Gastrocnemius medialis (tissue), 4 donors: ENCODE measurements around the gene FOXJ1.

ENCODE experiments used
- POLR2A ChIP-seq, 2 donors: fragments of 450-650 bp; IDR thresholded peaks; one replicate each; pipeline ENCODE4 v1.6.1; 2017; ENCODE audit warnings: antibody characterized with exemption in 2 of 2, mild to moderate bottlenecking in 2 of 2, moderate library complexity in 2 of 2
- TF ChIP-seq, protein P1 (sequence below), 5 experiments: fragments of 450-650 bp in 3 of 5; fragments of 200-600 bp in 2 of 5; sonication (generic) in 2 of 5; IDR thresholded peaks in 4 of 5; conservative IDR thresholded peaks in 1 of 5; 1 replicate in 4 of 5; 2 replicates in 1 of 5; pipeline ENCODE4 v1.5.1; 2016 to 2019; ENCODE audit warnings: antibody characterized with exemption in 5 of 5, mild to moderate bottlenecking in 3 of 5, moderate library complexity in 3 of 5

DNA sequence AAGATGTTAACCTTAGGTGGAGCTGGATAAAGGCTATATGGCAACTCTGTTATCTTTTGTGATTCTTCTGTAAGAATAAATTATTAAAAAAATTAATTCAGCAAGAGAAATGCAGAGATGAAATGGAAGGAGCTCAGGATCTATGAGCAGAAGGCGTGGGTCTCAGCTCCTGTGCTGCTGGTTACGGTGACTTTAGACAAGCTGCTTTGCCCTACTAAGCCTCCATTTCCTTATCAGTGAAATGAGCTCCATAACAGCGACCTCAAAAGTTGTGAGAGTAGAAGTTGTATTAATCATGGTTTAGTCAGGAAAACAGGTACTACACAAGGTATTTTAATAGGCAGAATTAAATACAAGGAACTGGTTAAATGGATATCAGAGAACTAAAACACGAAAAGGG is 48.2 kb upstream of the FOXJ1 start:
- TF ChIP-seq, protein P1, sequence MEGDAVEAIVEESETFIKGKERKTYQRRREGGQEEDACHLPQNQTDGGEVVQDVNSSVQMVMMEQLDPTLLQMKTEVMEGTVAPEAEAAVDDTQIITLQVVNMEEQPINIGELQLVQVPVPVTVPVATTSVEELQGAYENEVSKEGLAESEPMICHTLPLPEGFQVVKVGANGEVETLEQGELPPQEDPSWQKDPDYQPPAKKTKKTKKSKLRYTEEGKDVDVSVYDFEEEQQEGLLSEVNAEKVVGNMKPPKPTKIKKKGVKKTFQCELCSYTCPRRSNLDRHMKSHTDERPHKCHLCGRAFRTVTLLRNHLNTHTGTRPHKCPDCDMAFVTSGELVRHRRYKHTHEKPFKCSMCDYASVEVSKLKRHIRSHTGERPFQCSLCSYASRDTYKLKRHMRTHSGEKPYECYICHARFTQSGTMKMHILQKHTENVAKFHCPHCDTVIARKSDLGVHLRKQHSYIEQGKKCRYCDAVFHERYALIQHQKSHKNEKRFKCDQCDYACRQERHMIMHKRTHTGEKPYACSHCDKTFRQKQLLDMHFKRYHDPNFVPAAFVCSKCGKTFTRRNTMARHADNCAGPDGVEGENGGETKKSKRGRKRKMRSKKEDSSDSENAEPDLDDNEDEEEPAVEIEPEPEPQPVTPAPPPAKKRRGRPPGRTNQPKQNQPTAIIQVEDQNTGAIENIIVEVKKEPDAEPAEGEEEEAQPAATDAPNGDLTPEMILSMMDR (IDR thresholded peaks at IDR 0.05 in 4 of 5, conservative IDR thresholded peaks at IDR 0.05 in 1 of 5): no peak
- no peak for TF ChIP-seq POLR2A (IDR thresholded peaks at IDR 0.05)
